ENCODE data around the gene NCKAP5L.

DNA sequence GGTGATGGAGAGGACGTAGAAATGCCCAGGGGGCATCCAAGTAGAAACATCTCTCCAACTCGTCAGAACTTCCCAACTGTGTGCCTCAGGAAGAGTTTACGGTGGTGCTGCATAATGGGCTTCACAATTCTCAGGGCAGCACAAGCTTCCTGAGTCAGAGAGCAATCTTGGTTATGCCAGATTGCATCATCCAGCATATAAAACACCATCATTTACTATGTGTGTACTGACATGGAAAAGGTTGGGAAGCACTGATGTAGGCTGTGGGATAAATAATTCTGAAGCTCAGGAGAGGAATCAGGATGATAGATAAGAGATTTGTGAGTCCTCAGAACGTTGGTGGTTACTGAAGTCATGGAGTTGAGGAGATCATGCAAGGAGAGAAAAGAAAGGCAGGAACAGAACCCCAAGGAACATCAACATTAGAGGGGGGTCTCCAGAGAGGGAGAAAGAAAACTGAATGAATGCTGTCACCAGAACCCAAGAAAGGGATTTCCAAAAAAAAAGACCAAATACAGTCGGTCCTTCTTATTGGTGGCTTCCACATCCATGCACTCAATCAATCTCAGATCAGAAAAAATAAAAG is 4.7 kb upstream of the NCKAP5L start:
- TF ChIP-seq, protein P1, sequence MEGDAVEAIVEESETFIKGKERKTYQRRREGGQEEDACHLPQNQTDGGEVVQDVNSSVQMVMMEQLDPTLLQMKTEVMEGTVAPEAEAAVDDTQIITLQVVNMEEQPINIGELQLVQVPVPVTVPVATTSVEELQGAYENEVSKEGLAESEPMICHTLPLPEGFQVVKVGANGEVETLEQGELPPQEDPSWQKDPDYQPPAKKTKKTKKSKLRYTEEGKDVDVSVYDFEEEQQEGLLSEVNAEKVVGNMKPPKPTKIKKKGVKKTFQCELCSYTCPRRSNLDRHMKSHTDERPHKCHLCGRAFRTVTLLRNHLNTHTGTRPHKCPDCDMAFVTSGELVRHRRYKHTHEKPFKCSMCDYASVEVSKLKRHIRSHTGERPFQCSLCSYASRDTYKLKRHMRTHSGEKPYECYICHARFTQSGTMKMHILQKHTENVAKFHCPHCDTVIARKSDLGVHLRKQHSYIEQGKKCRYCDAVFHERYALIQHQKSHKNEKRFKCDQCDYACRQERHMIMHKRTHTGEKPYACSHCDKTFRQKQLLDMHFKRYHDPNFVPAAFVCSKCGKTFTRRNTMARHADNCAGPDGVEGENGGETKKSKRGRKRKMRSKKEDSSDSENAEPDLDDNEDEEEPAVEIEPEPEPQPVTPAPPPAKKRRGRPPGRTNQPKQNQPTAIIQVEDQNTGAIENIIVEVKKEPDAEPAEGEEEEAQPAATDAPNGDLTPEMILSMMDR (conservative IDR thresholded peaks at IDR 0.05; ENCODE audit: low read length): no peak
- TF ChIP-seq EZH2phosphoT487 (IDR thresholded peaks at IDR 0.05; ENCODE audit: borderline replicate concordance): no peak
